HG03558 (cell line): ENCODE results near the gene CHRM2.

Experiments
- ATAC-seq: cut with Tn5 transposase; IDR thresholded peaks from one replicate; pipeline ENCODE4 v1.9.1; 2021; ENCODE audit warnings: moderate number of reproducible peaks; ENCODE audit not compliant: unreplicated experiment; ENCODE audit errors: extremely low read depth

The CHRM2 gene

DNA sequence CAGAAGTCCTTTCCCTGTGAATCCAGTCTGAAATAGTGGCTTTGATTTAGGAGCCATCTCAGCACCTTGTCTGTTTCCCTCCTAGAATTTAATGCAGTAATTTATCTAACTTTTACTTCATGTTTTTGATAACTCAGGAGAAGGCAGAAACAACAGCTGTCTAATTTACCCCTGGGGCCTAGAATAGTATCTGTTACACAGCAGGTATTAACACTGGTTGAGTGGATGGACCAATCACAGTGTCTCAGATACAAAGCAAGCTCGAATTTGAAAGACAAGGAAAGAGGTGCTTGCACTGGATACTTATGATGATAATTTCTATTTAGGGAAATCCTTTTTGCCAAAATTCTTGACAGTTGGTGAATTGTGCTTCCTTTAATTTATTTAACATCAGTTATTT, 23.4 kb downstream of the CHRM2 start:
- no peak for ATAC-seq

DNA sequence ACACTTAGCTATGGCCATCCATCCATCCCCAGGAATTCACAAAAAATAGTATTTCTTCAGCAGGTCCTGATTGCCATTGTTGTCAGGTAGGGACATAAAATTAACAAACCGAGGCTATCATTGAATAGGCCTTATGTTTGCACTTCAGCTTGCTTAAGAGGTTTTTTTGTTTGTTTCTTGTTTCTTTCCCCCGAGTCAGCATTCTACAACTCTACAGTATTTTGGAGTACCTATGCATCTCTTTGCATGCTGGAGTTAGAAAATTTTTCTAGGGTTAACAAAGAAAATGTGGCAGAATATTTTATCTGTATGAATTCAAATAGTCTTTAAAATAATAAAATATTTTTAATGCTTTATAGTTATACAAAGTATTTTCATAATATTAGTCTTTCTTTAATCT, 26.3 kb downstream of the CHRM2 start:
- ATAC-seq: no peak

DNA sequence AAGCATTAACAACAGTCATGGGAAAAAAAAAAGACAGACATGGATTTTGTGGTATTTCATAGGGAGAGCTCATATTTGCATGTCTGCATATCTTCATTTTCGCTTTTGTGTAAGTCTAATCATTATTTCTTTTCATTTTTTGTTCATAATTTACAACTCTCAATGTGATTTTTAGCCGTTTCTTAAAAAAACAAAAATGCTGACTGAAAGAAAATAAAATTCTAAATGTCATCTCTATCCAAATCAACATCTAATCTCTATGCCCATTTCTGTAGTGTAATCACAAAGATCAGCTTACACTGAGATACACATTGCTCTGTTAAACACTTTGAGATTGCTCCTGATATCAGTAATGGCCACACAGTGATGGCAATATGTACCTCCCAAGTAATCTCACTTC, 29.2 kb downstream of the CHRM2 start:
- ATAC-seq: no peak

DNA sequence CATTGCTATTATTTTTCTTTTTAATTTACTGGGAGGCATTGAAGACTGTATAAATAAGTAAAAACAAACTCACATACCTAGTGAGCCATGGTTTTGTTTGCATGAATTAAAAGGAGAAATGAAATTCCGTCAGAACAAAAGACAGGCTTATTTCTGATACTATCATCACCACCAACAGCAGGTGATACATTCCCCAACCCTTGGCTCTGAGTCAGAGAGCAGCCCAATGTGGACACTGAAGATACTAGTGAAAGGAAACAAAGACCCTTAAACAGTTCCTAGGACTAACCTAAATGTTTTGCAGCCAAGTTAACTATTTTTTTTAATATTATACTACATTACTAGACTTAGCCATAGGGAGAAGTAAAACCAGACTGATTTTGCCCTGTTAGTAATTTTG, 31.6 kb downstream of the CHRM2 start:
- ATAC-seq: no peak

DNA sequence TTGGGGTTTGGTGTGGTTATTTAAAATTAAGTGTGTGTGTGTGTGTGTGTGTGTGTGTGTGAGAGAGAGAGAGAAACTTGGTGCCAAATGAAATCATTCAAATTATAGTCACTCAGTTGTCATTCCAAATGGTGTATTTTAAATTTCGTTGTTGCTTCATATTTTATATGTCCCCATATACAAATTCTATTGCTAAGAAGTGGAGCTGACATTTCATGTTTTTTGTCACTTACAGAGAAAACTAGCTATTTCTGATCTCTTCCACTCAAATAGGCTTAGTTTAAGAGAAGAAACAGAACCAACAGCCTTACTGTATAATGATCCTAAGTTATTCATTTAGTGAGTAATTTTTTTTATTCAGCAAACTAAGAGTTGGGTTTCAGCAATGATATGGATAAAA, 42.3 kb downstream of the CHRM2 start:
- ATAC-seq: no peak

DNA sequence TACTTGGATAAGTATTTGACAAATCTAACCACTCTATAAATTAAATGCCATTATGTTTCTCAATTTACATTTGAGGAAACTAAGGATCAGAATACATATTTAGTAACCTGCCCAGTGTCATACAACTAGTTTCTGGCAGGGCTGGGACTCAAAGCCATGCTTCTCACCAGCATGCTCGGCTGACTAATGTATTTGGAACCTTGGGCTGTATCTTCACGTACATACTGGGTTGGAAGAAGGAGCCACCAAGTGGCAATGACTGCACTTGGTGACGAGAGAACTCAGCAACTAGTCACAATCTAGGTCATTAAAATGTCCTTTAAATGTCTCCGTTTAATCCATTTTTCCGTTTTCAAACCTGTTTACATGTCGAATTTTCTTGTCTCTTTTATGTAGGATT, 42.9 kb downstream of the CHRM2 start:
- ATAC-seq: no peak

DNA sequence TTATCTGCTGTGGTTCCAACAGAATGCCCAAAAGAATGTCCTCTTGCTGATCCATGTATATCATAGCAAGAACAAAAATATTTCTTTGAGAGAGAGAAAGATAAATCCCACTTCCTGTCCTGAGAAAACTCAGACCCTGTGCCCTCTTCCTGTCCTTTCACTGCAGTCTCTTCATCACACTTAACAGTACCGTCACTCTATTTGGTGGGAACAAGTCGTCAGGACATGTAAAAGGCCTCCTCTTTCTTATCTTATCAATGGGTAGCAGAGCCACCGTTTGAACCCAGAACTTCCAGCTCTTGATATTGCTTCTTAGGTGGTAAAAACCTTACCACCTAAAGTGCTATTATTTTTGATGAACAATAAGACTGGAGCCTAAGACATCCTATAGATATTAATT, 43.9 kb downstream of the CHRM2 start:
- ATAC-seq: no peak

DNA sequence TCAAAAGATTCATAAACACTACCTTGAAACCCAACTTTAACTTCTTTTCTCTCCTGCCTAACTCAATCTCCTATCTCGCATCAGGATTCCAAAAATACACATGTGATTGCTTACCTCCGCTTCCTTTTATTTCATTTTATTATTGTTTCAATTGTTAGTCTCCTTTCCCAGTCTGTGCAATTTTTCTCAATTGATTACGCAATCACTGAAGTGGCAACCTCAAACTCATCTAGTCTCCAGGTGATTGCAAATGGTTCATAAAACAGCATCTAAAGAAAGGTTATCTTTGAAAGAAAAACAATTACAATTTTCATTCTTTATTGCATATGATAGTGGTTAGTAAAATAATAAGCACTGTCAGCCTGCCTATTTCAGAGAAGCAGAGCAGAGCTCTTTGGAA, 45.6 kb downstream of the CHRM2 start:
- no peak for ATAC-seq

DNA sequence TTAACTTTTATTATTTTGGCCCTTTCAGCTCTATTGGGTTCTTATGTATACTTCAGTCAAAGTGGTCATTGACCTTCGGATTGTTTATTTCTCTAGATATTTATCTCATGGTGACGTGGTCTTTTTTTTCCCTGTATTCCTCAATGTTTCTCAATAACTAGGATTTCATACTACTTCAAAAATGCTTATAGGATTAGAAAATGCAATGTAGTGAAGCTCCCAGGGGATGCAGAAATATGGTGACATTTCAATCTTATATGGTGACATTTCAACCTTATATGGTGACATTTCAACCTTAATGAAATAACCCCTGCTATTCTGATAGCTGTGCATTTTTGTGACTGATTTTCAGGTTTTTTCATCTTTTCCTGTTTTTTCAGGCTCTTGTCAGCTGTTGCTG, 51.4 kb downstream of the CHRM2 start:
- no peak for ATAC-seq

DNA sequence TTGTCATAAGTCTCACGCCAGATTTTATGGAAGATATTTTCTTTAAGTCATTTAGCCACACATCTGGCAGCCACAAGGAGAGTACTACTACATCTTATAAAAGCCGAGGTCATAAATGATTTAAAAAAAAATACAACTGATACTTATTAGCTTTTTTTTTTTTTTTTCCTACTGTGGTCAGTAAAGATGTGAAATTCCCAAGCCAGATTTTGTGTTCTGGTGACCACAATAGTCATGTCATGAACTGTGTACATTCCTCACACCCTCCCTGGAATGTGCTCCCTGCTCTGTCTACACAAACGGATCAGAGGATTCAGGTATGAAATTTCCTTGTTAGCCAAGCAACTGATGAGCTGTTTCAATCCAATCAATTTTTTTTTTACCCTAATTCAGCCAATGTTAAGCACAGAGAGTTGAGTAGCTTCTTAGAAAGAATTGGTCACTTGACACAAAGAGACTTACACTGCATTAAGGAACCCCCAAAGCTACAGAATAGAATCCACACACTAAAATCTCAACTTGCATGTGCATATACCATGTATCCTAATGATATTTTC, 54.7 kb downstream of the CHRM2 start:
- ATAC-seq: no peak

DNA sequence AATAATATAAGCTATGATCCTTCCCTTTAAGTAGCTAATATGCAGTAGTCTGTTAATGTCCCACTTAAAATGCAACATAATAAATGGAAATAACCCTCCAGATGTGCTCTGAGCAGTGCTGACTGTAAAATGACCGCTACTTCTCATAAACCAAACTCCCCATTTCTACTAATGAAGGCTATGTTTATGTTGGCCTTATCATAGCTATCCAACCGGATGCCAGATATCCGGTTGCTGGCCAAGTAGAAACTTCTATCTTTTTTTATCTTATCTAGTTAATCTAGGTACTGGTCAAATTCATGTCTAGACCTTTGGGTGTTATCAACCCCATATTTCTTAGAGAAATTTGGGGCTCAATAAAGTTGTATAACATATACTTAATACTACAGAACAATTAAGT, 56.6 kb downstream of the CHRM2 start:
- no peak for ATAC-seq

DNA sequence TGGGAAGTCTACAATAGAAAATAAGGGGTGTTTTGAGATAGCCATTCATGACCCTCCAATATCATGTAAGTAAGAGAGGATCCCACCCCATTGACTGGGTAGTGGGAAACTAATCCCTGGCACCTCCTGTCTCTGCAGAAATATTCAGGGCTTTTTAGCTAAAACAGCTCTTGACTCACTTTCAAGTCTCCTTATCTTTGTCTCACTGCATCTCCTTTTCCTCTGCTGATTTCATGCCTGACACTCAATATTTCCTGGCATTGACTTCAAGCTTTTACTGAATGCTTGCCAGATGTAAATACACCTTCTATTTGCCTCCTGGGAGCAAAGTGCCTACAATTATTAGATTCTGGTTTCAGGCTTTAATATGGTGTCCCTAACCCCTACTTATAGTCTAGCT, 57.1 kb downstream of the CHRM2 start:
- no peak for ATAC-seq

DNA sequence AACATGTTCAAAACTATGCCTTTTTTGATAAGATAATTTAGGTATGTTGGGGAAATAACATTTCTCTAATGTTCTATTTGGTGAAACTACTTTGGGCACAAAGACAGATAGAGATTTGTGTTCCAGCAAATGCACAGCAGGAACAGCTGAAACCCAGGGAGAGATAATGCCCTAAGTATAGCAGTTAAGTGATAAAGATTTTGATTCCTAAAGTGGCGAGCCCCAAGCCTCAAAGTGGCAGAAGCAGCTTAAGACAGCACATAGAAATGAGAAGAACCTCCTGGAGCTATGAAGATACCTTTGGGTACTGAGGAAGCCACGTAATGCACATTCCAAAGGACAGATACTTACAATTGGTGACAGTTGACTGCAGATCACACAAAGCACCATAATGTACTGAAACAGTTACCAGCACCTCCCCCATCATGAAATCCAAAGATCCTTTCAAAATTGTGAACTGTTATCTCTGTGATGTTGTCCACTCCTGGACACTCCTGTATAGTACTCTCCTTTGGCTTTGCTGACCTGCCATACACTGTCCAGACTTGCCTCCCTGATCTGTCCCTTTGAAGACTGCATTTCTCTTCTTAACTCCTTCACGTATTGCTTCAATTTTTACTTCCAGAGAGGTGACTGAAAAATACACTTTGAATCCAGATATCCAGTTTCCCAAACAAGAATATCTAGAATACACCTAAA, 62.9 kb downstream of the CHRM2 start:
- no peak for ATAC-seq

DNA sequence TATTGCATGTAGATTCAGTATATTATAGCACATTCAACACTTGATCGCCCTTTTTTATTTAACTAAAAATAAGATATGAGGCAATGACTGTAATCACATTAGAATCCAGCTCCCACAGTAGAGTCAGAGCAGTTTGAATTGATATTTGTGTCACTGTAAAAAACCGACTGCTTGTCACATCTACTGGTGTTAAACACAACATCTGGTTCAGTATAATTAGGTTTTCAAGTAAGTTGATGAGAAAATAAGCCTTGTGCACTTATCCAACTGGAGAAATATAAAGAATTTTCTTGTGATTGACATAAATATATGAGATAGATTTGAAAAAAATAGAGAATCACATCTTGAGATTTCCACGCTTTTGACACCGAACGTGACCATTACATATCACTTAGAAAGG, 69.0 kb downstream of the CHRM2 start:
- ATAC-seq: no peak

DNA sequence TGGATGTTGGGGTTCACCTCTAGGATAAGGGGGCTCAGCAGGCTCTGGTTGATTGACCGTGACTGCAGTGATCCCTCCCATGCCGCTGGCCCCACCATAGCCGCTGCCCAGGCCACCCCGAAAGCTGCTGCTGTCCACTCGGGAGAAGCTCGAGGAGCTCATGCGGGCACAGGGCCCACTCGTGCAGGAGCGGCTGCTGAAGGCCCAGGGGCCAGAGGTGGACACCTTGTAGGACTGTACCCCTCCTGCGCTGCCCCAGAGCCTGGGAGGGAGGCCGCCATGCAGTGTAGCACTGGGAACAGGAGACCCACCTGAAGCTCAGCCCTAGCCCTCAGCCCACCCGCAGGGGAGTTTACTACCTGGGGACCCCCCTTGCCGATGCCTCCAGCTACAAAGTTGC, 70.0 kb downstream of the CHRM2 start:
- ATAC-seq: no peak

DNA sequence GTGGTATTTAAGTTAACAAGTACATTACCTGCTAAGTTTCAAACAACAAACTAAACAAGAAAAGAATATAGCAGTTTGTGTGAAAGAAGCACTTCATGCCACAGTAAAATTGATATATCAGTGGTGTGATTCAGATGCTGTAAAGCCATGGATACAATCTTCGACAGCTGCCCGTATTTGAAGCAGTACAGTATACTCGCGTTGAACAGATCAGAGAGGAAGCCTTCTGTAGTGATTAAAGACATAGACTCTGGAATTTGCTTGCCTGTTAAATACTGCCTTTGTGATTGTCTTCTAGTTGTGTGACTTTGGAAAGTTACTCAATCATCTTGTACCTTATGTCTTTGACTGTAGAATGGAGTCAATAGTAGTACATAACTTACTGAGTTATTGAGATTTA, 71.7 kb downstream of the CHRM2 start:
- ATAC-seq: no peak

DNA sequence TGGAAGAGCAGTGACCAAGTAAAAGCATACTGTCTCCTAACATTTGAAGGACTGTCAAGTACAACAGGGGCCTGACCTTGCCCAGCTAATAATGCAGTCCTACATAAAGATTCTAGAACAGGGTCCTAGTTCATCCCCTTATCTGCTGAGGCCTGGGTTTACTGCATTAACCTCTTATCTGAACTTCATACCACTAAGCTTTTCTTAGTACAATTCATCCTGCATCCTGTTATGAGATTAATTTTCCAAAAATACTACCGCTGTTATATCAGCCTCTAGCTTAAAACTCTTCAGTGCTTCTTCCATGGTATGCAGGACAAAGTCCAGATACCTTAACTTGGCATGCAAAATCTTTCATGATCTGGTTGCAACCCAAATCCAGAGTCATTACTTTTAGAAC, 72.5 kb downstream of the CHRM2 start:
- no peak for ATAC-seq

DNA sequence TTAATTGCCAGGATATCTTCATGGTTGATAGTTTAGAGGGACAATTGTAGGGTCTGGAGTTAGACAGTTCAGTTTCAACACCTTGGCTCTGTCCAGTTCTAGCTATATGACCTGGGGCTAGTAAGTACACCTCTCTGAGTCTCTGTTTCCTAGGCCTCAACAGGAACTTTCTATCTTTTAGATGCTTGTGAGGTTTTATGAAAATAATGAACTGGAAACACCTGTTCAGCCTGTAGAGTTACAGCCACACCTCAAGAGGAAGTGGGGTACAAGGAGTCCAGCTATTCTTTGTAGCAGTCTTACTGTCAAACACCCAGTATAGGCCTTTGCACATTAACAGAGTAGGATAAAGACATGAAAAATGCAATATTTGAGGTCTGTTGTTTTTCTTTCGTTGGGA, 73.4 kb downstream of the CHRM2 start:
- no peak for ATAC-seq

DNA sequence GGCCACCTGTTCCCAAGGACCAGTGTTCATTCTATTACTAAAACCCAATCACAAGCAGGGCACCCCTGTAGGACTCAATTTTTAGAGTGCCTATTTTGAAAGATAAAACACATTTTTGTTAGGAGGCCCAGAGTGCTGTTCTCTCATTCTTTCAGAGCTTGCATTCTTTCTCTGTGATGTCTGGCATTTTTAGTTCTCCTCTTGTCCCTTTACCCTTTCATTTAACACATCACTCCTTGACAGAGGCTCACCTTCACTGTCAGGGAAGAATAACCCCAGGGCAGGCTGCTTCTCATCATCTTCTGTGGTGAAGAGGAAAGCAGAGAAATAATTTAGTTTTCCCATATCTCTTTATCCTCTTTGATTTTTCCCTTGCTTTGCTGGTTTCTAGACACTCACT, 73.9 kb downstream of the CHRM2 start:
- ATAC-seq: no peak

DNA sequence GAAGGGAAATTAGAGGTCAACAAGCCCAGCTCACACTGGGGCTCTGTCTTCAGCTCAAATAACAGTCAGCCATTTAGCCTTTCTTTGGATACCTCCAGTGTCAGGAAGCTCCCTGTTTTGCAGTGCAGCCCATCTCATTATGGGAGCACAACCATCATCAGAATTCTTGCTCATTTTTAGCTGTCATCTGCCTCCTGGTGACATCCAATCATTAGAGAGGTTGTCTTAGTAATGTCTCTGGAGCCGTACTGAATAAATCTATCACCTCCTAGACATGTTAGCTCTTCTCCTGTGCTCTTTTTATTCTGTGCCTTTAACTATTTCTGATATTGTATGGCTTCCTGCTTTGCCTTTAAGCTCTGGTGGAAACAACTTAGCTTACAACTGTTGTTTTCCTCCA, 74.5 kb downstream of the CHRM2 start:
- ATAC-seq: no peak

DNA sequence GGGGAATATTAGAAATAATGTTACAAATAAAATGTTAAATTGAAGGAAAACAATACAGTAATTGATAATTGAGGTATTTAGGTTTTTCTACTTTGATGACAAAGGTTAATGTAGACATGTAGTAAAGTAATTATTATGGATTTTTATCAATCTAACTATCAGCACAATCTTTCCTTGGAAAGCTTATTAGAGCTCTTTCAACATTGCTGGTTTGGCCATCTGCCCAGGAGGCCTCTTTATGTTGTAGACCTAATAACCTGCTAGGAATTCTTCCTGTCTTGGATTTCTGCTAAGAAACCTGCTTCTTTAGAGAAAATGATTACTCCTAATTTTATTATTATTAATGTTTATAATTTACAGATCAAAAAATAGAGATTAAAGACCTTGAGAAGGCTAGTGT, 78.9 kb downstream of the CHRM2 start:
- ATAC-seq: no peak

DNA sequence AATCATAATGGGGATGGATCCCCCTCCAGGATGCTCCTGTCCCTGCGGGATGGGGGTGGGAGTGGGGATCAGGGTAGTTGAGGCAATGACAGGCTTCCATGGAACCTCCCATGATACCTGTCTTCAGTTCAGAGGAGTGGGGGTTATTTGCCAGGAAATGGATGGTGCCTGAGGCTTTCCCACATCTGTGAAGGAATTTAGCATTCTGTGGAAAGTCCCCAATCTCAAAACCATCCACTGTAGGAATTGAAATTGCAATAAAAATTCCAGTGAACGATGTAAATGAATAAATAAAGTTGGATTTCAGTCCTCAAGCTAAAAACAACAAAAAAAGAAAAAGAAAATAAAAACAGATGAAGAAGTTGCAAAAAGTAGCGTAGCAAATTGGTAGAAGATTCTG, 81.9 kb downstream of the CHRM2 start:
- ATAC-seq: no peak

DNA sequence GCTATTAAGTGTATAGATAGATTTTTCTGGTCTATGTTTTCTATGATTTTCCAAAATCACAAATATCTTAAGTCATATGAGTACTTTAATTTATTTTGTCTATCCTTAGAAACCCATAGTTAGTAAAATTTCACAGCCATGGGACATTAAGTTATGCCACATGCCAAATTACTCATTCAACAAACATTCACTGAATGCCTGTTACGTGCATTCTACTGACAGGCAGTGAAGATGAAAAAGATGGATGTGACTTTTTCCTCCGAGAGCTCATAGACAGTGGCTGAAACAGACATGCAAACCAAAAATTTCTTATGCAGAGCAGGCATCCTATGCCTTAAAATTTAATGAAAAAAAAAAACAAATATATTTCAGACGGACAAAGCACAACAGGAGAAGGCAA, 84.9 kb downstream of the CHRM2 start:
- ATAC-seq: no peak
